ENCODE data around the gene APC2.

- TF ChIP-seq EP300 (IDR thresholded peaks at IDR 0.05) (no peak), CTCF (IDR thresholded peaks at IDR 0.05) (no peak)
These were observed 51.3 kb downstream of the APC2 start for GRCh38 chr19:1501200-1501595.

Data from ovary (tissue), 3 donors.